Activated T-cell treated with anti-CD3 and anti-CD28 coated beads for 4 hours (primary cell): ENCODE results near the gene NSDHL.

Experiments used
- DNase-seq: peaks from one replicate; pipeline ENCODE4 v3.0.0-alpha.2; 2020

Gene NSDHL

DNA sequence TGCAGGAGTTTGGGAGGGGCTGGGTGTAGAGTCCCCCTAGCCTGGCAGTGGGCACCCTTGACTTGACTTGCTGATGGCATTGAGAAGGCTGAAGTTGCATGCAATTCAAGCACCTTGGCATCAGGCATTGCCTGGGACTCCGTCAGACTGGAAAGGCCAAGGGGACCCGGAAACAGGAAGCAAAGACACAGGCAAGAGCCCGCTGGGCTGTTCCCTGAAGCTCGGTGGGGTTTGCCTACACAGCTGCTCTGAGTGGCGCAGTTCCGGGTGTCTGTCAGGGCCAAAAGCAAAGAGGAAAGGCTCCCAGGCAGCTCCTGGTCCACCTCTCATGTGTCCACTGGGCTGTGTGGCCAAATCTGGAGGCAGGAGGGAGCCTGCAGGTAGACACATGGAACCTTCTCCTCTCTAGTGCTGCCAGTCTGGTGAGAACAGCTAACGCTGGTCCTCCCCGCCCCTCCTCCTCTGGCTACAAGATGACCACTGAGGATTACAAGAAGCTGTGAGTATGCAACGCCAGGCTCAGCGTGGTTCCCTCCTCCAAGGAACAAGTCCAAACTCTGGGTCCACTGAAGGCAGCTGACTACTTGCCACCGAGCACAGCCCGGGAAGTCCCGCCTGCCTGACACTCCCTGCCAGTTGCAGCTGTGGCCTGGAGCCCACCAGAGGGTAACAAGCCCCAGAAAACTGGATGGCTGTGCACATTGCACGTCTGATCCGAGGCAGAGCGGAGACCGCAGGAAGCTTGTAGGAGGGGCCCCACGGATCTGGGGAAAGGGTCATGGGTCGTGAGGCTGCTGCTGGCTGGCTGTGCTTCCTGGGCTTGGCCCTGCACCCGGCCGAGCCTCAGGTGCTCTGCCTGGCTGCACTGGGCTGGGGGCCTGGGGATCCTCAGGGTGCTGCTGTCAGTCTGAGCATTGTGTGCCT lies 87.1 kb downstream of the NSDHL start:
- no peak for DNase-seq

- DNase-seq, result no peak
Measured at GRCh38 chrX:152918707-152919106, 87.8 kb downstream of the NSDHL start.
